CD14-positive monocyte (primary cell): ENCODE results near the gene SGCE. TPM values are rescaled to one million over a fixed set of nuclear protein-coding genes. Genes with fewer than 3 reads are reported as not detected.

Experiments used
- DNase-seq, 3 donors: peaks; one replicate each; pipeline ENCODE4 v3.0.0-alpha.2; 2011 to 2022
- H2AFZ ChIP-seq: 2 replicates; pipeline ENCODE4 v1.6.0; 2012; ENCODE audit warnings: mild to moderate bottlenecking, low read depth, low read length, inconsistent platforms; ENCODE audit not compliant: insufficient read depth, poor library complexity, severe bottlenecking
- H3K27ac ChIP-seq, 2 donors: 1 replicate in 1 of 2; 2 replicates in 1 of 2; pipeline ENCODE4 v1.5.1; 2012 to 2013; ENCODE audit warnings: low read length in 2 of 2, control low read depth in 1 of 2, inconsistent platforms in 1 of 2, low read depth in 1 of 2, mild to moderate bottlenecking in 1 of 2
- H3K27me3 ChIP-seq, 2 donors: one replicate each; pipeline versions ENCODE4 v1.6.0 to v1.6.1; 2011 to 2013; ENCODE audit warnings: low read length in 2 of 2; ENCODE audit not compliant: control insufficient read depth in 2 of 2, insufficient read depth in 2 of 2
- H3K36me3 ChIP-seq, 2 donors: replicated peaks in 1 of 2; 1 replicate in 1 of 2; 2 replicates in 1 of 2; pipeline versions ENCODE4 v1.5.1 to v1.6.1; 2012 to 2013; ENCODE audit warnings: low read length in 2 of 2, control low read depth in 1 of 2, inconsistent platforms in 1 of 2, mild to moderate bottlenecking in 1 of 2; ENCODE audit not compliant: insufficient read depth in 2 of 2, control insufficient read depth in 1 of 2
- H3K4me1 ChIP-seq, 2 donors: 1 replicate in 1 of 2; 2 replicates in 1 of 2; pipeline versions ENCODE4 v1.5.1 to v1.6.1; 2012 to 2013; ENCODE audit warnings: low read length in 2 of 2, control low read depth in 1 of 2, inconsistent platforms in 1 of 2, mild to moderate bottlenecking in 1 of 2, moderate library complexity in 1 of 2; ENCODE audit not compliant: insufficient read depth in 2 of 2, control insufficient read depth in 1 of 2
- H3K4me2 ChIP-seq: replicated peaks from 2 replicates; pipeline ENCODE3; 2012; ENCODE audit warnings: low read length, moderate library complexity, mild to moderate bottlenecking; ENCODE audit not compliant: poor library complexity, severe bottlenecking; ENCODE audit errors: extremely low read depth
- H3K4me3 ChIP-seq, 3 experiments: fragments of 200-600 bp in 1 of 3; sonication (generic) in 1 of 3; replicated peaks in 1 of 3; 1 replicate in 2 of 3; 2 replicates in 1 of 3; pipeline ENCODE4 v1.5.1; 2011 to 2013; ENCODE audit warnings: low read length in 3 of 3, mild to moderate bottlenecking in 3 of 3, control low read depth in 2 of 3, low read depth in 2 of 3, inconsistent platforms in 1 of 3, moderate library complexity in 1 of 3
- H3K79me2 ChIP-seq: 2 replicates; pipeline ENCODE4 v1.6.0; 2012; ENCODE audit warnings: mild to moderate bottlenecking, control low read depth, inconsistent platforms, low read length, moderate library complexity; ENCODE audit not compliant: insufficient read depth
- H3K9ac ChIP-seq: 2 replicates; pipeline ENCODE4 v1.6.0; 2017; ENCODE audit warnings: low read length, mild to moderate bottlenecking; ENCODE audit not compliant: insufficient read depth, poor library complexity, severe bottlenecking
- H3K9me3 ChIP-seq, 2 donors: replicated peaks in 1 of 2; 1 replicate in 1 of 2; 2 replicates in 1 of 2; pipeline versions ENCODE4 v1.5.1 to v1.6.1; 2012 to 2013; ENCODE audit warnings: low read length in 2 of 2, control low read depth in 1 of 2; ENCODE audit not compliant: control insufficient read depth in 1 of 2, insufficient read depth in 1 of 2
- H4K20me1 ChIP-seq: 2 replicates; pipeline ENCODE4 v1.6.0; 2012; ENCODE audit warnings: mild to moderate bottlenecking, low read length, control low read depth, moderate library complexity; ENCODE audit not compliant: insufficient read depth
- H3K27ac Mint-ChIP-seq, 7 donors: one replicate each; pipeline ENCODE4 v1.8.0; 2020; ENCODE audit warnings: mild to moderate bottlenecking in 7 of 7, mixed read lengths in 7 of 7, moderate library complexity in 6 of 7, inconsistent platforms in 2 of 7
- H3K27me3 Mint-ChIP-seq, 3 donors: one replicate each; pipeline ENCODE4 v1.8.0; 2021 to 2022; ENCODE audit warnings: low read depth in 3 of 3, mild to moderate bottlenecking in 3 of 3, mixed read lengths in 3 of 3, moderate library complexity in 3 of 3, inconsistent platforms in 1 of 3
- H3K36me3 Mint-ChIP-seq, 2 donors: one replicate each; pipeline ENCODE4 v1.8.0; 2020; ENCODE audit warnings: mixed read lengths in 2 of 2, inconsistent platforms in 1 of 2, mild to moderate bottlenecking in 1 of 2
- H3K4me1 Mint-ChIP-seq: one replicate; pipeline ENCODE4 v1.8.0; 2020; ENCODE audit warnings: mild to moderate bottlenecking, mixed read lengths
- H3K4me3 Mint-ChIP-seq, 2 donors: one replicate each; pipeline ENCODE4 v1.8.0; 2020; ENCODE audit warnings: mild to moderate bottlenecking in 2 of 2, mixed read lengths in 2 of 2, moderate library complexity in 1 of 2
- H3K9me3 Mint-ChIP-seq, 7 donors: one replicate each; pipeline ENCODE4 v1.8.0; 2020 to 2022; ENCODE audit warnings: mixed read lengths in 7 of 7, mild to moderate bottlenecking in 6 of 7, moderate library complexity in 6 of 7, inconsistent platforms in 2 of 7
- WGBS: methylation state at CpG from one replicate; pipeline ENCODE4 v1.1.5; 2013; ENCODE audit warnings: missing lambda C conversion rate; ENCODE audit not compliant: insufficient coverage; 5-methylcytosine and 5-hydroxymethylcytosine counted together
- intact Hi-C, 2 donors: fragments of 100-400 bp; cut with micrococcal nuclease; formaldehyde crosslinking; loops; one replicate each; pipeline versions ENCODE4 v1.15.0 to v1.15.1; 2023
- polyA plus RNA-seq, 3 donors: library from polyadenylated mRNA; depleted of rRNA in 1 of 3; unstranded in 2 of 3; stranded (reverse) in 1 of 3; fragments of 300-500 nt in 2 of 3; fragments of >200 nt in 1 of 3; fragmentation: Illumina TruSeq in 2 of 3; gene quantifications; 1 replicate in 2 of 3; 2 replicates in 1 of 3; pipeline ENCODE4 v1.2.3, GENCODE V29; 2012 to 2021
- TF ChIP-seq, protein P1 (sequence below): fragments of 200-600 bp; IDR thresholded peaks from one replicate; pipeline ENCODE4 v1.8.0; 2022; ENCODE audit warnings: antibody characterized with exemption, mild to moderate bottlenecking

Gene SGCE
- polyA plus RNA-seq, 3 donors, result not detected

- intact Hi-C loops, result no loop called here
- Histone ChIP-seq H3K36me3 (no peaks in the 10 kb centered on the region), H3K27me3 (no peaks in the 10 kb centered on the region), H3K27ac (no peak overlapping the region), H4K20me1 (no peaks in the 10 kb centered on the region), H3K4me2 (no peak overlapping the region), H3K9ac (no peak overlapping the region), H3K4me3 (no peak overlapping the region), H3K9me3 (peaks cover 7 to 26% of the 10 kb centered on the region in 2 donors), H2AFZ (no peak overlapping the region), H3K4me1 (no peaks in the 10 kb centered on the region), H3K79me2 (no peaks in the 10 kb centered on the region)
- Mint-ChIP-seq H3K4me1 (no peaks in the 10 kb centered on the region), H3K36me3 (no peaks in the 10 kb centered on the region), H3K27me3 (no peaks in the 10 kb centered on the region), H3K9me3 (peaks cover 10 to 25% (median 21%) of the 10 kb centered on the region in 7 donors), H3K27ac (no peak overlapping the region), H3K4me3 (no peak overlapping the region)
- TF ChIP-seq, protein P1, sequence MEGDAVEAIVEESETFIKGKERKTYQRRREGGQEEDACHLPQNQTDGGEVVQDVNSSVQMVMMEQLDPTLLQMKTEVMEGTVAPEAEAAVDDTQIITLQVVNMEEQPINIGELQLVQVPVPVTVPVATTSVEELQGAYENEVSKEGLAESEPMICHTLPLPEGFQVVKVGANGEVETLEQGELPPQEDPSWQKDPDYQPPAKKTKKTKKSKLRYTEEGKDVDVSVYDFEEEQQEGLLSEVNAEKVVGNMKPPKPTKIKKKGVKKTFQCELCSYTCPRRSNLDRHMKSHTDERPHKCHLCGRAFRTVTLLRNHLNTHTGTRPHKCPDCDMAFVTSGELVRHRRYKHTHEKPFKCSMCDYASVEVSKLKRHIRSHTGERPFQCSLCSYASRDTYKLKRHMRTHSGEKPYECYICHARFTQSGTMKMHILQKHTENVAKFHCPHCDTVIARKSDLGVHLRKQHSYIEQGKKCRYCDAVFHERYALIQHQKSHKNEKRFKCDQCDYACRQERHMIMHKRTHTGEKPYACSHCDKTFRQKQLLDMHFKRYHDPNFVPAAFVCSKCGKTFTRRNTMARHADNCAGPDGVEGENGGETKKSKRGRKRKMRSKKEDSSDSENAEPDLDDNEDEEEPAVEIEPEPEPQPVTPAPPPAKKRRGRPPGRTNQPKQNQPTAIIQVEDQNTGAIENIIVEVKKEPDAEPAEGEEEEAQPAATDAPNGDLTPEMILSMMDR, result no peak
- WGBS, result 94% methylated on average over 2 of the region's 3 CpGs
- DNase-seq, result no peak
Observed at GRCh38 chr7:94666879-94667587, 11.1 kb upstream of the SGCE start.

- intact Hi-C loops, result no loop called here
- Histone ChIP-seq H2AFZ (no peak overlapping the region), H3K4me3 (no peak overlapping the region), H3K9ac (no peak overlapping the region), H4K20me1 (no peaks in the 10 kb centered on the region), H3K27me3 (no peaks in the 10 kb centered on the region), H3K4me1 (peaks cover under 1% of the 10 kb centered on the region in 2 donors), H3K9me3 (peaks cover 7 to 26% of the 10 kb centered on the region in 2 donors), H3K4me2 (no peak overlapping the region), H3K27ac (no peak overlapping the region), H3K79me2 (no peaks in the 10 kb centered on the region), H3K36me3 (no peaks in the 10 kb centered on the region)
- TF ChIP-seq, protein P1, result no peak
- DNase-seq, result no peak
- Mint-ChIP-seq H3K4me3 (no peak overlapping the region), H3K9me3 (peaks cover 10 to 25% (median 21%) of the 10 kb centered on the region in 7 donors), H3K27ac (no peak overlapping the region), H3K4me1 (no peaks in the 10 kb centered on the region), H3K36me3 (no peaks in the 10 kb centered on the region), H3K27me3 (no peaks in the 10 kb centered on the region)
- 100% methylated on average over 5 of the region's 18 CpGs for WGBS
Observed at GRCh38 chr7:94665426-94665825, 9.5 kb upstream of the SGCE start.
